ENCODE measurements around the gene TGFBR2. TPM values are rescaled to one million over a fixed set of nuclear protein-coding genes. Genes with fewer than 3 reads are reported as not detected.

Gene TGFBR2
- total RNA-seq, 2 experiments from 2014 or later, result 58.9 to 60.3 TPM

DNA sequence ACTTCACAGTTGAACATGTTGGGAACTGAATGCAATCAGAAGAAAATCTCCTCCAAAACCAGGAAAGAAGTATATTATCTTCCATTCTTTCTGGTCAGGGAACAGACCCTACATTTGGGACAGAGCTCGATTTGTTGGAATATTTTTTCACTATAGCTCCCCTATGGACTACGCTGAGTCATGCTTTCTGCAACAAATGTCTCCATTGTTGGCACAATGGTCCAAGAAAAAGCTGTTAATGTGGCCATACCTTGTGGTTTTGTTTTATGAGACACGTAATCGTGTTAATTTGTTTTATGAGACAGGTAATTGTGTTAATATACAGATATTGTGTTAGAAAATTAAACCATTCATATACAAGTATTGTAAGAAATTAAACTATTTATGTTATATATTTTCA, 101.4 kb downstream of the TGFBR2 start:
- CTCF ChIA-PET, result no interaction called here
- POLR2A ChIA-PET, result no interaction called here

DNA sequence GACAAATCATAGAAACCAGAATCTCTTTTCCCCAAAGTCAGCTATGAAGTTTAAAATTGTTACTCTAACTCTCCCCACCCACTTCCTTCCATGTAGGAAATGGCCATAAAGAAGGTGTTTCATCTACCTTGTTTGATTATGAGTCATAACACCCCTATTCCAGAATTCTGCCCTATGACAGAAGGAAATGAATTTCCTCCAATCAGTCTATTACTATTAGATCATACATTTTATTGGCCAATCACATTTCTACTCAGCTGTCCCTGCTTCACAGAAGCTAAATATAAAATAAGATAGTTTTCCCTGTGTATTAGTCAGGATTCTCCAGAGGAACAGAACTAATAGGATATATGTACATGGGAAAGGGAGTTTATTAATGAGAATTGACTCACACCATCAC, 102.1 kb downstream of the TGFBR2 start:
- CTCF ChIA-PET, result no interaction called here

DNA sequence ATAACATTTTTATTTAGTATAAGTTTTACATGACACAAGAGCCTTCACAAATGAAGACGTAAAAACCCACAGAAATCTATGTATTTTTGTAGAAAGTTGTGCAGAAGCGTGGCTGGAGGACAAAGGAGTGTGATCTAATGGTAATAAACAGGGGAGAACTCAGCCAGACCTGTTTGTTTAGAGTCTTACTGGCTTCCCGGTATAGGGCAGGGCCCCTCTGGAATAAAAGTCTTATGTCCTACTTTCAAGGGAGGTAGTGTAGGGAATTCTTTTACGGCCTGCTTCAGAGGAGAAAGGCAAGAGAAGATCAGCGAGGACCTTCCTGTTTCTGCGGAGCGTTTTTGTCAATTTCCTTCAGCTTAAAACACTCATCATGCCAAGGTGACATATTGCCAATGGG, 103.6 kb downstream of the TGFBR2 start:
- ChIA-PET CTCF (no interaction called here), POLR2A (no interaction called here)

More for the DNA sequence above, 102.1 kb downstream of the TGFBR2 start:
- POLR2A ChIA-PET, result no interaction called here

DNA sequence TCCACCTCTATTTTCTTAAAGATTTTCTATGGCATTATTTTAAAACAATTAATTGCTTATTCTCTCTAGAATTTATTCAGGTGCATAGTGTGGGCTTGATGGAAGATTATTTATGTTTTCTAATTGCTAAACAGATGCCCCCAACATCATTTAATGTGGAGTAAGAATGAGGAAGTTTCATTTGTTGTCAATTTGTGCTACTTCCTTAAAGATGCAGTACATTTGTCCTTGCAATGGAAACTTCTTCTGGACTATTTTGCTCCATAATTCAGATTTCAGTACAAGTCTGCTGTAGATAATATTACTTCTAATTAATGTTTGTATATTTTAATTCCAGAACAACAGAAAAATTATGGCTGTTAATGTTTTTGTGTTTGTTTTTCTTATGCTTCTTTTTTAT, 104.8 kb downstream of the TGFBR2 start:
- ChIA-PET CTCF (no interaction called here), POLR2A (no interaction called here)

DNA sequence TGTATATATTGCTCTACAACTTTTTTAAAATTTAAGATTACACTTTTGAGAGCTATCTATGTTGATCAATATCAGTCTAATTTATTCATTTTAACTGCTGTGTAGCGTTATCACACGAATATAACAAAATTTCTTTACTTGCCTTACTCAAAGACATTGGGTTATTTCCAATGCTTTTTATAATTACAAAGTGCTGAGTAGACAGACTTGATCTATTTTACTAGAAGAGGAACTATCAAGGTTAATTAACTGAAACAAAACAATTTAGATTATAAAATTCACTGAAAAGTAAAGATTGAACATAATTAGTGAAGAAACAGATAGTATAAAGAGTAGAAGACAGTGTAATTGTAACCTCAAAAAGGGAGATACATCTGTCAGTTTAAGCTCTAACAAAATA, 105.5 kb downstream of the TGFBR2 start:
- CTCF ChIA-PET, result no interaction called here
- POLR2A ChIA-PET, result no interaction called here

DNA sequence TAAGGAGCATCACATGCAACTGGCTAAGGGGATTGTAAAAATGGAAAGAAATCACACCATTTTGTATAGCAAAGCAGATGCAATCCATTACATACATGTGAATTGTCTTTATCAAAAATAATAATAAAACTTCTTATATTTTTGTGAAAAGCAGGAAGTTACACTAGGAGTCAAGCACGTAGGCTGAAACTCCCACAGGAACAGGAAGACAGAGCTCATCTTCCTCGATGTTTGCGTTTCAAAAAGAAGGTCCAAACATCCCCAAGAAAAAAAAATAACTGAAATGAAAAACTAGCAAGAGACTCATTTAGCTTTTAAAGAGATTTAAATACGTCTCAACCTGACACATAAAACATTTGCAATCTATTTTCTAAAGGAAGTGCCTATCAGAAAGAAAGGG, 106.6 kb downstream of the TGFBR2 start:
- POLR2A ChIA-PET, result no interaction called here
- CTCF ChIA-PET, result no interaction called here

DNA sequence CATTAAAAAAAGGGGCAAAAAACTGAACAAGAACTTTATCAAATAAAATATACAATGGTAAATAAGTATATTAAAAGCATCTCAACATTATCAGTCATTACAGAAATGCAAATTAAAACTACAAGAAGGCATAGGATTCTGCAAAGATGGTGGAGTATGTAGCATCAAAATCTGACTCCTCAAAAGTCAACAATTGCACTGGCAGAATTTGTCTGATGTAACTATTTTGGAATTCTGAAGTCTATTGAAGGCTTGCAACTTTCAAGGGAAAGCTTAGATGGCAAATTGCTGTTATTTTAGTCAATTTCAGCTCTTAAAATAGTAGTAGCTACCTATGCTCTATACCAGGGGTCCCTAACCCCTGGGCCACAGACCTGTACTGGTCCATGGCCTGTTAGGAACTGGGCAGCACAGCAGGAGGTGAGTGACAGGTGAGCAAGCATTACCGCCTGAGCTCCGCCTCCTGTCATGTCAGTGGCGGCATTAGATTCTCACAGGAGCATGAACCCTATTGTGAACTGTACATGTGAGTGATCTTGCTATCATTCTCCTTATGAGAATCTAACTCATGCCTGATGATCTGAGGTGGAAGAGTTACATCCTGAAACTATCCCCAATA, 107.6 kb downstream of the TGFBR2 start:
- POLR2A ChIA-PET, result no interaction called here

DNA sequence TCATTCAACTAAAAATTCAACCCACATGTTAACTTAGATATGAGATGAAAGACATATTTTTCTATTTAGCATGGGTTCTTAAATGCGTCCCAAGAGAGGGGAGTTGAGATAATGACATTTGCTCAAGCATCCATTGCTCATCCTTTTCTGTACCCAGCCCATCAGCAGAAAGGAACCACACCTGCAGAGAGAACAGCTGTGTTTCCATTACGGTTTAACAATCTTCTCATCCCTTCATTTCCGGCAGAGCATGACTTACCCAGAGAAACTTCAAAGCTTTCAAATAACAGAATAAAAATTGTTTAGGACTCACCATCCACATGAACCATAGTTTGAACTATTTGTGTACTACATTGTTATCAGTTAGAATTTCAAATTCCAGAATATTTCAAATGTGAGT, 113.1 kb downstream of the TGFBR2 start:
- ChIA-PET CTCF (no interaction called here), POLR2A (no interaction called here)

More for the DNA sequence above, 107.6 kb downstream of the TGFBR2 start:
- CTCF ChIA-PET, result interaction anchor here (0.6 kb wide), 1 partner anchor 20 kb away, joined by 3 read pairs; no protein-coding TSS in a partner anchor

DNA sequence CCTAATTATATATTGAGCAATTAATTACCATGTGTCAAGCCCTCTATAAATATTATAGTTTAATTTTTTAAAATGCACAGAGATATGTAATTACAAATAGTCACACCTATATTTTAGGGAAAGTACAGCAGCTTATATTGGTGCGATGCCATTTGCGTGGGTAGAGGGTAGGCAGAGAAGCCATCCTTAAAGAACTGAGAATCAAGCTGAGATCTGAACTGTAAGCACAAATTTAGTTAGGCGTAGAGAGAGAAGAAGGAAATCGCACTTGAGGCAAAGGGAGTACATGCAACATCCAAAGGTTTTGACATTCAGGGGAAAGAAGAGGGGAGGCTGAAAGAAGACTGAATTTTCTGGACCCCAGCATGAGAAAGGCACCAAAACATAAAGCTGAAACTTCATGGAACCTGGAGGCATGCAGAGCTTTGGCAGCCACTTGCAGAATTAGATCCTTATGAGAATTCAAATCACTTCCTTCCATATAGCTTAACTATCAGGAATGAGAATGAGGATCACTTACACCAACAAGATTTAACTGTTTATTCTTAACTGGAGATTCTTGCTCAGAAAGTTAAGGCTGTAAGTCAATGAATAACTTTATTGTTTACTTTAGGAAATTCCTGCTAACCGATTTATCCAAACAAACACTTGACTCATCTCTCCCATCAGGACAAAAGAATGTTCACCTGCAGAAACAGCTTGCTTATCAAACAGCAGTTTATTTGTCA, 114.3 kb downstream of the TGFBR2 start:
- ChIA-PET CTCF (no interaction called here), POLR2A (no interaction called here)

DNA sequence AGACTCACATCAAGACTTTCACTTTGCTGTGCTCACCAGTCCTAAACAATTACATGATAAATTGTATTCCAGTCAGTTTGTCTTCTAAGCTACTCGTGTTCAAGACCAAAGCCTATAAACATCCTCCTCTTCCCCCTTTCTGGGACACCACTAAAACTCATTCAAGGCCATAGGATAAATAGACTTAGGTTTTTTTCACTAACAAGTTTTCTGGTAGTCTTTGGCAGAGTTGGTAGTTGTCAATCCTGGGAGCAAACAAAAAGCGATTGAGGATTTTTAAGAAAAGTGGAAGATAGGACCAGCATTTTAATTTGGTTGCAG, 114.9 kb downstream of the TGFBR2 start:
- POLR2A ChIA-PET, result interaction anchor here (0.6 kb wide), 1 partner anchor 305 kb away, joined by 4 read pairs; no protein-coding TSS in a partner anchor
- CTCF ChIA-PET, result no interaction called here

DNA sequence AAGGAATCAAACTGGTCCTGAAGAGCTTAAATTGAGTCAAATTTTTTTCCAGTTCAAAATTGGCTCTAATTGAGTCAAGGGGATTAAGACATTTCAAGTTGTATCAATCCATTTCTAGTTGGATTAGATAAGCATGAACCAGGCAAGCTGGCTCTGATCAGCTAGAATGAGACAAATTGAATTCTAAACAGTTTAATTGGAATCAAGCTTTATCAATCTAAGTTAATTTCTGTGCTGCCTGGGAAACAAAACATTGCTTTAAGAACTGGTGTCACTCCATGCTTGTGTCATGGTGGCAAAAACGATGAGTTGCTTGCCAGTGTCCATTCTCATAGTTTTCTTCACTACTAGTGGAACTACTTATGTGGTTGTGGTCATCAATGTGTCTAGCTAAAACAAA, 116.8 kb downstream of the TGFBR2 start:
- ChIA-PET CTCF (no interaction called here), POLR2A (no interaction called here)

DNA sequence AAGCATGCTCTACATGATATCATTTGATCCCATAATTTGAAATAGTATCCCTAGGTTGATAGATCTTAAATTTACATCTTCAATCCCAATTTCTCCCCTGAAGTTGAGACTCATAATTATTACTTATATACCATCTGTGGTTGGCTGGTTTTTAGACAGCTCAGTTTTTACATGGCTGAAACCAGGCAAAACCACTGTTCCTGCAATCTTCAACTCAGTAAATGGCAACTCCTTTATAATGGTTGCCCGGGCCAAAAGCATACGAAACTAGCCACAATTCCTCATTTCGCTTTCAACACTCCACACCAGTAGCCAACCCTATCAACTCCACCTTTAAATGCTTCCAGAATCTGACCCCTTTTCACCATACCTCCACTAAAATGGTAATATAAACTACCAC, 118.5 kb downstream of the TGFBR2 start:
- CTCF ChIA-PET, result no interaction called here
- POLR2A ChIA-PET, result no interaction called here

DNA sequence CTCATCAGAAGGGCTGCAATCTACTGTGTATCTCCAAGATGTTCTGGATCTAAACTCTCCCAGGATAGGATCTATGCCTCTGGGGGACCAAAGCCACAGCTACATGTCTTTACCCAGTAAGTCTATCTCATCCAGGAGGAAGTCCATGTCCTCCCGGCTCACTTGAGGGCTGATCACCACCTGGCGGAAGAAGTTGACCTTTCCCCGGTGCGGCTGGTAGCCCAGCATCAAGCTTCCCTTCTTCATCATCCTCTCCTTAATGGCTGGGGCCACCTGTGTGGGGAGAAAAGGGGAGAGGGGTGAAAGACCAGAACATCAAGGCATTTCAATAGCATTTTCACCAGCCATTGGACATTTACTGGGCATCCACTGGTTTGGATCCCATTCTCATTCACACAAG, 121.7 kb downstream of the TGFBR2 start:
- ChIA-PET CTCF (no interaction called here), POLR2A (no interaction called here)

DNA sequence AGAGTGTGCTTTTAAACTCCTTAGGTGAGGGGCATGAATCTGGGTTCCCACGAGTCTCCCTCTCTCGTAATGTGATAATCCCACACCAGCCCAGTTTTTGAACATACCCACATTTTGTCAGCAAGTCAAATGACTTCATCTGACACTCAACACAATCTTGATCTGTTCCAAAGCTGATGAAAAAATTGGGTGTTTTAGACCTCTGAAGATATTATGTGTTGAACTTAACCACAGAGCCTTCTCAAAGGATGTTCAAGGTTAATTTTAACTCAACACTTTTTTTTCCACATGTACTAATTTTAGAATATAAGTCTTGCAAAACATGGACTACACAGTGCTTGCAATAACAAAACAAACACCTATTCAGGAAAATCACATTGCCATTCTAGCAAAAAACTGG, 123.1 kb downstream of the TGFBR2 start:
- CTCF ChIA-PET, result no interaction called here
- POLR2A ChIA-PET, result no interaction called here

DNA sequence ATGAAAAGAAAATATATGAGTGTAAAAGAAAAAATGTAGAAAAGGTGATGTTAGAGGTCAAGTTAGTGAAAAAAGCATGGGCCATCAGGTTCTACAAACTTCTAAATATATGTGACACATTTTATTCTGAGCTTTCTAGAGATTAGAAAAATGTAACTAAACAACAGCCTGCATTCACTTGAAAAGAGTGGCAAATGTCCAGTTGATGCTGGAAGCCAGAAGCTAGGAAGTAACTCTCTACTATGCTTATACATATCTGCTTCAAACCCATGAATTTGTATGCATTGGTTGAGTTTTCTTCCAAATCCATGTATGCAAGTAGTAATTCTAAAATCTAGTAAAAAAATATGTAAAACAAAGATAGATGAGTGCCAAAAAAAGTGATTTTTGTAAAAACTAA, 123.5 kb downstream of the TGFBR2 start:
- CTCF ChIA-PET, result no interaction called here
- POLR2A ChIA-PET, result no interaction called here

DNA sequence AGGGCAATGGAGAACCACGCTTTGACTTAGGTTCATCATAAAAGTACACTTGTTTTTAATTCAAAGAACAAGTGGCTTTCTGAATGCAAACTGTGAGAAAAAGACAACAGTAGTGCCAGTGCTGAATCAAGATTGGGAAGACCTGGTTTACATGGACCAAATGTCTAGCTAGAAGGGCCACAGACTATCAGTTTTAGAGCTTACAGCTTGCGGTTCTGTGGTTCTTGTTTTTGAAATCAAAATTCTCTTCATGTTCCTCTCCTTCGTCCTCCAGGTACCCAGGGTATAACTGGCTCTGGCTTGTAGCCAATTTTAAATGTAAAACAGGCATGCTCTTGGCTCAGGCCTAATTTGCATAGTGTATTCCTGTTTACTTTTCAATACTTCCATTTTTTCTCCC, 124.6 kb downstream of the TGFBR2 start:
- CTCF ChIA-PET, result no interaction called here
- POLR2A ChIA-PET, result no interaction called here

DNA sequence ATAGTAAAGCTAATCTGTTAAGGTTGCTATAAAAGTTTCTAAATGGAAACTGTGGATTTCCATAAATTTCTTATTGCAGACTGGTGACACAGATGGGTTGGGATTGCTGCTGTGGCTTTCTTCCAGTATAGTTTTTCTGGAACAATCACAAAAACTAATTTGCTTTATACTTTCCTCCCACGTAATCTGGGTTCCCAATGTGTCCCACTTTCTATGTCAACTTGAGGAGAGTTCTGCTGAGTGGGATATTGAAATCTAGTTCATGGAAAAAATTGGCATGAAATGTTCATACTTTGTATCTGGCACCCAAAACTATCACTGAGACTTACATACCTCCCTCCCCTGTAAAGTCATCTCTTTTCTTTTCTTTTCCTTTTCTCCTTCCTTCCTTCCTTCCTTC, 126.8 kb downstream of the TGFBR2 start:
- POLR2A ChIA-PET, result no interaction called here
- CTCF ChIA-PET, result no interaction called here

DNA sequence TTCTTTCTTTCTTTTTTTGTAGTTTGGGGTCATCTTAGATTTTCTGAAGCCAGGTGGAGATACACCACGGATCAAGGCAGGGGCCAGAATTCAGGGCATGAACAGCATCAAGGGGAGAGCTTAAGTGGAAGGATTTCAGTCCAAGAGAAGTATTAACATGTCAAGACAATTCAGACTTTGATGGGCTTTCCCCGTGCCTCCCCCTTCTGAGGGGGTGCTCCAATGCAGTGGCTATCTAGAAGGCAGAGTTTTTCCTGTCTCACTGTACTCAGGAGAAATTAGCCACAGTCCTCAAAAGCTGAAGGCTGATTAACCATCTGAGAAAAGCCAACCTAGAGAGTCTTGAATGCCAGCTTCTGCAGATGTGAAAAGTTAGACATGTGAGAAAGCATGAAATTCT, 127.3 kb downstream of the TGFBR2 start:
- POLR2A ChIA-PET, result no interaction called here
- CTCF ChIA-PET, result no interaction called here

DNA sequence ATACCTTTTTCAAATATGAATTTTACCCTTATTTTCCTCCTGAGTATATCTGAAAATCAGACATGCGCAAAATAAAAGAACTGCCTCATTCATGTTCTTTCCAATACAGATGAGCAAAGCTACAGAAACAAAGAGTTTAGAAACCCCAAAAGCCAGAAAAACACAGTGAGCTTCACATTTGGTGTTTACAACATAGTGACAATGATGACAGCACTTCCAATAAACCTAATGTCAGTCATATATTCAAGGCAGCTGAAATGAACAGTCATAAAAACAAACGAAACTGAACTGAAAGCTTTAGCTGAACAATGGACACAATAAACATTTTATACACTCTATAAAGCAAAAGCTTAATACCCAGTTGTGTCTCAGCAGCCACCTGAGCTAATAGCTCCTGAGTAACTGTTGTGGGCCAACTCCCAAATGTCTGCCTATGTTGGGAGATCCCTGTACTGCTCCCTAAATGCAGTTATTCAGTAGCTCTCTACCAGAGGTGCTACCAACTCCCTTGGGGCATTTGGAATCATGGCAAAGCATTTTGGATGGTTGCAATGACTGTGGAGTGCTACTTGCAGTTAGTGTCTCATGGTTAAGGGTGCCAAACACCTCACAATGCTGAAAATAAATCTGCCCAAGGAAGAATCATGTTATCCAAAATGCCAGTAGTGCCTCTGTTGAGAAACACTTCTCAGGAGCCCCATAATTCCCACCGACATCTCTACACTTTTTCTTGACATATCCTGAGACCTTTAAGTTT, 131.5 kb downstream of the TGFBR2 start:
- ChIA-PET POLR2A (no interaction called here), CTCF (interaction anchor here (0.7 kb wide), 1 partner anchor 96 kb away, joined by 3 read pairs; no protein-coding TSS in a partner anchor)

DNA sequence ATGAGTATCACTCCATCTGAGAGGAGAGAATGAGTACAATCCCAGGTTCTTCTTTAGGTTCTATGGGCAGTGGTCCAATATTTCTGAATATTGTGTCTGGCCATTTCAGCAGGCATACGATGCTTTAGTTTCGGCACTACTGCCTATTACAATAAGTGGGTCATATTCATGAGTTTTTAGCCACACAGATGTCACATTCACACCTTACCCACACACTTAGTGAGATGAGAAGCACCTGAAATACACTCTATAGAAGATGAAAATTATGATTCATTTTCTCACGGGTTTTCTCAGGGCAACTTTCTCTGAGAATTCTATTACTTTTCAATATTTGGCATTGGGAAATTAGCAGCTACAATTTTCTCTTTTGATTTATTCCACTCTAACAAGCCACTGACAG, 132.2 kb downstream of the TGFBR2 start:
- CTCF ChIA-PET, result no interaction called here
- POLR2A ChIA-PET, result no interaction called here

DNA sequence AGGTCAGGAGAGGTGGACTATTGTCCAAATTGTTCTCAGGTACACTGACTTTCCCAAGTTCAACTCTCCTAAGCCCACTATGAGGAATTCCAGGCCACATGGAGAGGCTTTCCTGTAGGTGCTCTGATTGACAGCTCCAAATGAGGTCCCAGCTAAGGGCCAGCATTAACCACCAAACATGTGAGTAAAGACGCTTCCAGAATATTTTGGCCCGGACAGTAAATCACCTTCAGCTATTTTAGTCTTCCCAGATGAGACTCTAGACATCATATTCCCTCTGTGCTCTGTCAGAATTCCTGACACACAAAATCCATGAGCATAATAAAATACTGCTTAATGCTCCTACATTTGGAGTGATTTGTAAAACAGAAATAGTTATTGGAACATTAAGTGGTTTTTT, 135.5 kb downstream of the TGFBR2 start:
- POLR2A ChIA-PET, result no interaction called here

More for the DNA sequence above, 135.5 kb downstream of the TGFBR2 start:
- CTCF ChIA-PET, result no interaction called here
